Activated CD4-positive, CD25-positive, alpha-beta regulatory T cell treated with anti-CD3 and anti-CD28 coated beads, Interleukin-2, amount 50 U/mL, for 24 hours (primary cell): ENCODE results near the gene FTHL17.

Experiments used
- ATAC-seq, 2 donors: fragments of 150-1000 bp; cut with Tn5 transposase; one replicate each; pipeline ENCODE4 v1.10.0; 2021; ENCODE audit warnings: mild to moderate bottlenecking in 1 of 2, moderate library complexity in 1 of 2

Gene FTHL17

GRCh38 chrX:31071725-31072124, at the start of gene FTHL17:
Gene FTHL17 (minus strand): TSS chrX:31072041. CDS start chrX:31071953, 88 bp downstream.
- ATAC-seq: no peak

GRCh38 chrX:31117266-31117665, 45.4 kb upstream of the FTHL17 start:
- no peak for ATAC-seq

- no peak for ATAC-seq
Observed at GRCh38 chrX:31115398-31115797, 43.6 kb upstream of the FTHL17 start.

- ATAC-seq: no peak
Observed at GRCh38 chrX:31114858-31115257, 43.0 kb upstream of the FTHL17 start.

GRCh38 chrX:31112226-31112999, 40.6 kb upstream of the FTHL17 start:
- ATAC-seq: no peak

- ATAC-seq: no peak
Observed at GRCh38 chrX:31110657-31111056, 38.8 kb upstream of the FTHL17 start.

- ATAC-seq: peak; percentile 72 to 83
Observed at GRCh38 chrX:31099536-31100090, 27.8 kb upstream of the FTHL17 start.

GRCh38 chrX:31098079-31098478, 26.2 kb upstream of the FTHL17 start:
- ATAC-seq: no peak

GRCh38 chrX:31093639-31093975, 21.8 kb upstream of the FTHL17 start:
- no peak for ATAC-seq

GRCh38 chrX:31092970-31093638, 21.3 kb upstream of the FTHL17 start:
- ATAC-seq: peak in 1 of 2 donors; percentile 17

GRCh38 chrX:31092476-31092875, 20.6 kb upstream of the FTHL17 start:
- no peak for ATAC-seq

GRCh38 chrX:31091819-31092218, 20.0 kb upstream of the FTHL17 start:
- ATAC-seq: no peak

GRCh38 chrX:31074522-31074921, 2.7 kb upstream of the FTHL17 start:
- ATAC-seq: no peak

GRCh38 chrX:31071262-31071661, 579 bp downstream of the FTHL17 start:
- ATAC-seq: no peak

GRCh38 chrX:31070057-31070468, 1.8 kb downstream of the FTHL17 start:
- peak; percentile 64 to 78 for ATAC-seq

GRCh38 chrX:31063114-31063513, 8.7 kb downstream of the FTHL17 start:
- no peak for ATAC-seq

- no peak for ATAC-seq
Observed at GRCh38 chrX:31061091-31061490, 10.8 kb downstream of the FTHL17 start.

- ATAC-seq: no peak
Observed at GRCh38 chrX:31060016-31060415, 11.8 kb downstream of the FTHL17 start.

GRCh38 chrX:31058284-31058683, 13.6 kb downstream of the FTHL17 start:
- no peak for ATAC-seq

- peak; percentile 21 to 53 for ATAC-seq
Observed at GRCh38 chrX:31057691-31058090, 14.2 kb downstream of the FTHL17 start.

GRCh38 chrX:31057291-31057690, 14.6 kb downstream of the FTHL17 start:
- no peak for ATAC-seq

- no peak for ATAC-seq
Observed at GRCh38 chrX:31053621-31054020, 18.2 kb downstream of the FTHL17 start.

- no peak for ATAC-seq
Observed at GRCh38 chrX:31039327-31039711, 32.5 kb downstream of the FTHL17 start.
